ENCODE results near the gene RBM7. TPM values are rescaled to one million over a fixed set of nuclear protein-coding genes. Genes with fewer than 3 reads are reported as not detected.

RBM7 gene
- total and polyA plus RNA-seq, 4 donors = 11.1 to 23.0 (median 13.9) TPM

DNA sequence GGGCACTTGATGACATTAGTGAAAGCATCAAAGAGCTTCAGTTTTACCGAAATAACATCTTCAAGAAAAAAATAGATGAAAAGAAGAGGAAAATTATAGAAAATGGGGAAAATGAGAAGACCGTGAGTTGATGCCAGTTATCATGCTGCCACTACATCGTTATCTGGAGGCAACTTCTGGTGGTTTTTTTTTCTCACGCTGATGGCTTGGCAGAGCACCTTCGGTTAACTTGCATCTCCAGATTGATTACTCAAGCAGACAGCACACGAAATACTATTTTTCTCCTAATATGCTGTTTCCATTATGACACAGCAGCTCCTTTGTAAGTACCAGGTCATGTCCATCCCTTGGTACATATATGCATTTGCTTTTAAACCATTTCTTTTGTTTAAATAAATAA, 49.4 kb downstream of the RBM7 start:
- Histone ChIP-seq H3K9ac (ENCODE audit: low read depth in 1 of 2, low read length in 2 of 2) (no peak overlapping the region), H3K27ac (ENCODE audit: low read depth in 1 of 2, low read length in 2 of 2) (no peak overlapping the region), H3K4me3 (ENCODE audit: low read depth in 1 of 3, low read length in 3 of 3) (no peak overlapping the region), H3K4me1 (ENCODE audit: control insufficient read depth in 4 of 4, insufficient read depth in 4 of 4, low read length in 3 of 4) (peaks cover 0 to 3% (median 0%) of the 10 kb centered on the region in 4 donors), H3K9me3 (ENCODE audit: control insufficient read depth in 4 of 4, low read length in 3 of 4) (no peaks in the 10 kb centered on the region), H3K27me3 (ENCODE audit: control insufficient read depth in 4 of 4, insufficient read depth in 4 of 4, low read length in 3 of 4) (no peaks in the 10 kb centered on the region), H3K36me3 (ENCODE audit: control insufficient read depth in 4 of 4, insufficient read depth in 3 of 4, low read depth in 1 of 4, low read length in 3 of 4) (peaks cover 2 to 24% (median 18%) of the 10 kb centered on the region in 4 donors)
- DNase-seq (ENCODE audit: low spot score) = no peak
- WGBS = 94% methylated on average over 6 of the region's 6 CpGs
- TF ChIP-seq ATF3 (IDR thresholded peaks at IDR 0.05) (no peak), HNF4A (conservative IDR thresholded peaks at IDR 0.05) (no peak), SP1 (IDR thresholded peaks at IDR 0.05) (no peak), FOXA2 (IDR thresholded peaks at IDR 0.05) (no peak), RAD21 (IDR thresholded peaks at IDR 0.05) (no peak), RXRA (IDR thresholded peaks at IDR 0.05) (no peak), ZBTB33 (IDR thresholded peaks at IDR 0.05) (no peak), HNF4G (IDR thresholded peaks at IDR 0.05) (no peak), NR2F2 (IDR thresholded peaks at IDR 0.05) (no peak)
- TF ChIP-seq, protein P1, sequence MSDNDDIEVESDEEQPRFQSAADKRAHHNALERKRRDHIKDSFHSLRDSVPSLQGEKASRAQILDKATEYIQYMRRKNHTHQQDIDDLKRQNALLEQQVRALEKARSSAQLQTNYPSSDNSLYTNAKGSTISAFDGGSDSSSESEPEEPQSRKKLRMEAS (IDR thresholded peaks at IDR 0.05) = no peak
- TF ChIP-seq, protein P2, sequence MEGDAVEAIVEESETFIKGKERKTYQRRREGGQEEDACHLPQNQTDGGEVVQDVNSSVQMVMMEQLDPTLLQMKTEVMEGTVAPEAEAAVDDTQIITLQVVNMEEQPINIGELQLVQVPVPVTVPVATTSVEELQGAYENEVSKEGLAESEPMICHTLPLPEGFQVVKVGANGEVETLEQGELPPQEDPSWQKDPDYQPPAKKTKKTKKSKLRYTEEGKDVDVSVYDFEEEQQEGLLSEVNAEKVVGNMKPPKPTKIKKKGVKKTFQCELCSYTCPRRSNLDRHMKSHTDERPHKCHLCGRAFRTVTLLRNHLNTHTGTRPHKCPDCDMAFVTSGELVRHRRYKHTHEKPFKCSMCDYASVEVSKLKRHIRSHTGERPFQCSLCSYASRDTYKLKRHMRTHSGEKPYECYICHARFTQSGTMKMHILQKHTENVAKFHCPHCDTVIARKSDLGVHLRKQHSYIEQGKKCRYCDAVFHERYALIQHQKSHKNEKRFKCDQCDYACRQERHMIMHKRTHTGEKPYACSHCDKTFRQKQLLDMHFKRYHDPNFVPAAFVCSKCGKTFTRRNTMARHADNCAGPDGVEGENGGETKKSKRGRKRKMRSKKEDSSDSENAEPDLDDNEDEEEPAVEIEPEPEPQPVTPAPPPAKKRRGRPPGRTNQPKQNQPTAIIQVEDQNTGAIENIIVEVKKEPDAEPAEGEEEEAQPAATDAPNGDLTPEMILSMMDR (IDR thresholded peaks at IDR 0.05; ENCODE audit: low read depth, low read length, missing input control) = no peak

GRCh38 chr11:114452399-114452798, 51.9 kb downstream of the RBM7 start:
- DNase-seq (ENCODE audit: low spot score) = no peak
- Histone ChIP-seq H3K36me3 (ENCODE audit: control insufficient read depth in 4 of 4, insufficient read depth in 3 of 4, low read depth in 1 of 4, low read length in 3 of 4) (peaks cover 2 to 21% (median 16%) of the 10 kb centered on the region in 4 donors), H3K9ac (ENCODE audit: low read depth in 1 of 2, low read length in 2 of 2) (no peak overlapping the region), H3K4me3 (ENCODE audit: low read depth in 1 of 3, low read length in 3 of 3) (no peak overlapping the region), H3K27ac (ENCODE audit: low read depth in 1 of 2, low read length in 2 of 2) (no peak overlapping the region), H3K4me1 (ENCODE audit: control insufficient read depth in 4 of 4, insufficient read depth in 4 of 4, low read length in 3 of 4) (peaks cover 0 to 3% (median 0%) of the 10 kb centered on the region in 4 donors), H3K9me3 (ENCODE audit: control insufficient read depth in 4 of 4, low read length in 3 of 4) (no peaks in the 10 kb centered on the region), H3K27me3 (ENCODE audit: control insufficient read depth in 4 of 4, insufficient read depth in 4 of 4, low read length in 3 of 4) (no peaks in the 10 kb centered on the region)
- no peak for TF ChIP-seq RXRA (IDR thresholded peaks at IDR 0.05)
- no peak for TF ChIP-seq GABPA (IDR thresholded peaks at IDR 0.05 in 1 of 2, conservative IDR thresholded peaks at IDR 0.05 in 1 of 2)
- TF ChIP-seq RAD21 (IDR thresholded peaks at IDR 0.05) = no peak
- TF ChIP-seq HNF4A (conservative IDR thresholded peaks at IDR 0.05) = no peak
- no peak for TF ChIP-seq JUND (IDR thresholded peaks at IDR 0.05)
- TF ChIP-seq FOXA1 (IDR thresholded peaks at IDR 0.05) = no peak
- no peak for TF ChIP-seq ZBTB33 (IDR thresholded peaks at IDR 0.05)
- no peak for TF ChIP-seq TAF1 (conservative IDR thresholded peaks at IDR 0.05)
- no peak for TF ChIP-seq SP1 (IDR thresholded peaks at IDR 0.05)
- TF ChIP-seq NR2F2 (IDR thresholded peaks at IDR 0.05) = no peak
- no peak for TF ChIP-seq YY1 (IDR thresholded peaks at IDR 0.05)
- TF ChIP-seq, protein P2 (IDR thresholded peaks at IDR 0.05; ENCODE audit: low read depth, low read length, missing input control) = no peak
- TF ChIP-seq, protein P3, sequence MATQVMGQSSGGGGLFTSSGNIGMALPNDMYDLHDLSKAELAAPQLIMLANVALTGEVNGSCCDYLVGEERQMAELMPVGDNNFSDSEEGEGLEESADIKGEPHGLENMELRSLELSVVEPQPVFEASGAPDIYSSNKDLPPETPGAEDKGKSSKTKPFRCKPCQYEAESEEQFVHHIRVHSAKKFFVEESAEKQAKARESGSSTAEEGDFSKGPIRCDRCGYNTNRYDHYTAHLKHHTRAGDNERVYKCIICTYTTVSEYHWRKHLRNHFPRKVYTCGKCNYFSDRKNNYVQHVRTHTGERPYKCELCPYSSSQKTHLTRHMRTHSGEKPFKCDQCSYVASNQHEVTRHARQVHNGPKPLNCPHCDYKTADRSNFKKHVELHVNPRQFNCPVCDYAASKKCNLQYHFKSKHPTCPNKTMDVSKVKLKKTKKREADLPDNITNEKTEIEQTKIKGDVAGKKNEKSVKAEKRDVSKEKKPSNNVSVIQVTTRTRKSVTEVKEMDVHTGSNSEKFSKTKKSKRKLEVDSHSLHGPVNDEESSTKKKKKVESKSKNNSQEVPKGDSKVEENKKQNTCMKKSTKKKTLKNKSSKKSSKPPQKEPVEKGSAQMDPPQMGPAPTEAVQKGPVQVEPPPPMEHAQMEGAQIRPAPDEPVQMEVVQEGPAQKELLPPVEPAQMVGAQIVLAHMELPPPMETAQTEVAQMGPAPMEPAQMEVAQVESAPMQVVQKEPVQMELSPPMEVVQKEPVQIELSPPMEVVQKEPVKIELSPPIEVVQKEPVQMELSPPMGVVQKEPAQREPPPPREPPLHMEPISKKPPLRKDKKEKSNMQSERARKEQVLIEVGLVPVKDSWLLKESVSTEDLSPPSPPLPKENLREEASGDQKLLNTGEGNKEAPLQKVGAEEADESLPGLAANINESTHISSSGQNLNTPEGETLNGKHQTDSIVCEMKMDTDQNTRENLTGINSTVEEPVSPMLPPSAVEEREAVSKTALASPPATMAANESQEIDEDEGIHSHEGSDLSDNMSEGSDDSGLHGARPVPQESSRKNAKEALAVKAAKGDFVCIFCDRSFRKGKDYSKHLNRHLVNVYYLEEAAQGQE (IDR thresholded peaks at IDR 0.05) = no peak
- TF ChIP-seq FOXA2 (IDR thresholded peaks at IDR 0.05) = no peak
- TF ChIP-seq HNF4G (IDR thresholded peaks at IDR 0.05) = no peak
- TF ChIP-seq, protein P1 (IDR thresholded peaks at IDR 0.05) = no peak
- no peak for TF ChIP-seq ATF3 (IDR thresholded peaks at IDR 0.05)
- no peak for TF ChIP-seq EGR1 (IDR thresholded peaks at IDR 0.05; ENCODE audit: low read depth in 2 of 2)
- 96% methylated on average over 3 of the region's 3 CpGs for WGBS

Measured in liver (tissue), 9 donors.